GM12801 (cell line): ENCODE measurements around the gene ZNF76.

Source experiments
- TF ChIP-seq, protein P1 (sequence below): IDR thresholded peaks from one replicate; pipeline ENCODE4 v1.5.1; 2011; ENCODE audit warnings: control low read depth; ENCODE audit not compliant: insufficient read length; ENCODE audit errors: extremely low read depth

Gene ZNF76

DNA sequence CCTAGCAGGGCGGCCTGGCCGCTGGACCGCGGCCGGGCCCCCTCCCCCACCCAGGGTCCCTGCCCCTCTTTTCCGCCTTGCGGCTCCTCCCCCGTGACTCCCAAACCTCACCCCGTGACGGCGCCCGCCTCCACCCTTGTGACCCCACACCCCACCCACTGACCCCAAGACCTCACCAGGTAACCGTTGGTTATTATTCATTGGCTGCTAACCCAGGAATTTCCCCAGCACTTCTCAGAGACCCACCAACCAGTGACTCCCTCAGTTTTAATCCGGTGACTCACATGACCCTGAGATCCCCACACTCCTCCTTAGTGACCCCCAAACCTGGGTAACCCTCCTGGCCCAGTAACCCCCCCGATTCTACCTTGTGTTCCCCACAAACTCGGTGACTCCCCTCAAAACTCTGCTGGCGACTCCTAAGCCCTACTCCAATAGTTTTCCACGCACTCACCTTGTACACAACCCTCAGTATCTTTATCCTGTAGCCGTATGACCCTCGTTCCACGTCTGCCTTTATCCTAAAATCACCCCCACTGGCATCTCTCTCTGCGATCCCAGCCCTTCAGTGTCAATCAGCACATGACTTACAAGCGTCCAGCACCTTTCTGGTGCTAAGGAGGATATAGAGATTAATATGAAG lies 534 bp downstream of the ZNF76 start:
- TF ChIP-seq, protein P1, sequence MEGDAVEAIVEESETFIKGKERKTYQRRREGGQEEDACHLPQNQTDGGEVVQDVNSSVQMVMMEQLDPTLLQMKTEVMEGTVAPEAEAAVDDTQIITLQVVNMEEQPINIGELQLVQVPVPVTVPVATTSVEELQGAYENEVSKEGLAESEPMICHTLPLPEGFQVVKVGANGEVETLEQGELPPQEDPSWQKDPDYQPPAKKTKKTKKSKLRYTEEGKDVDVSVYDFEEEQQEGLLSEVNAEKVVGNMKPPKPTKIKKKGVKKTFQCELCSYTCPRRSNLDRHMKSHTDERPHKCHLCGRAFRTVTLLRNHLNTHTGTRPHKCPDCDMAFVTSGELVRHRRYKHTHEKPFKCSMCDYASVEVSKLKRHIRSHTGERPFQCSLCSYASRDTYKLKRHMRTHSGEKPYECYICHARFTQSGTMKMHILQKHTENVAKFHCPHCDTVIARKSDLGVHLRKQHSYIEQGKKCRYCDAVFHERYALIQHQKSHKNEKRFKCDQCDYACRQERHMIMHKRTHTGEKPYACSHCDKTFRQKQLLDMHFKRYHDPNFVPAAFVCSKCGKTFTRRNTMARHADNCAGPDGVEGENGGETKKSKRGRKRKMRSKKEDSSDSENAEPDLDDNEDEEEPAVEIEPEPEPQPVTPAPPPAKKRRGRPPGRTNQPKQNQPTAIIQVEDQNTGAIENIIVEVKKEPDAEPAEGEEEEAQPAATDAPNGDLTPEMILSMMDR = no peak

DNA sequence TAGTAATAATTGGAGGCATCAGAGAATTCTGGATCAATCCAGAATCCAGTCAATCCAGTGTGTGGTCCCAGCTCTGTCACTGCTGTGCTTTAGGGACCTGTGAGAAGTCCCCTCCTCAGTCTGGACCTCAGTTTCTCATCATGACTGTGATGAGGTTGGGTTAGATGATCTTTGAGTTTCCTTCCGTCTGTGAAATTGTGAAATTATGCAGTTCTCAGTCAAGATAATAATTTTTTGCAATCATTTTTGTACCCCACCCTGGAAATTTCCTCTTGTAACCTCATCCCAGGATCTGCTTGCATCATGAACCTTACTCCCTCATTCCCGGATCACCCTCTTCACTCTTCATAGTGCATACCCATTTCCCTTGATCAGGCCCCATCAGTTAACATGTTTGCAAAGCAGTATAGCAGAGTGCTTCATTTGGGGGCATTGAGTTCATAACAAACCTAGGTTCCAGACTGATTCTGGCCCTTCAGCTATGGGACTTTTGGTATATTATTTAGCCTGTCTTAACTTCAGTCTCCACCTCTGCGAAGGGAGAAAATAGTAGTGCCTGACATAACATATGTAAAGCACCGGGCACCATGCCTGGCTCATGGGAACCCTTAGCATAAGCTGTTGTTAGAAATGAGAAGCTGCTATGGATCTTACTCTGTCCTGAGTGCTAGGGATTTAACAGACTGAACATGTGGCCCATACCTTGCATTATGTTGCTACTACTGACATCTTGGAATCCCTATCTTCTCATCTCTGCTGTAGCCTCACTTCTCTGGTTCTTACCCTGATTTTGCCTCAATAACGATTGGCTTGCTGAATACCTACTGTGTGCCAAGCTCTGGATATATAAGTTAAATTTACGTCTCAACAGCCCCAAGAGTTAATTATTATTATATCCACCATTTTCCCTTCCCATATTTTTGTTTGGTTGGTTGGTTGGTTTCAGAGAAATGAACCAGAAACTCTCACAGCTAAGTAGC lies 1.3 kb downstream of the ZNF76 start:
- TF ChIP-seq, protein P1 = no peak

GRCh38 chr6:35262596-35262995 lies 3.1 kb downstream of the ZNF76 start:
- TF ChIP-seq, protein P1 = no peak

- TF ChIP-seq, protein P1 = no peak
Measured at GRCh38 chr6:35264550-35265274, 5.2 kb downstream of the ZNF76 start.

- TF ChIP-seq, protein P1 = no peak
Measured at GRCh38 chr6:35265523-35265922, 6.0 kb downstream of the ZNF76 start.

GRCh38 chr6:35267446-35267845 lies 7.9 kb downstream of the ZNF76 start:
- TF ChIP-seq, protein P1 = no peak

- TF ChIP-seq, protein P1 = no peak
Measured at GRCh38 chr6:35267897-35268296, 8.4 kb downstream of the ZNF76 start.
